Measurements from ENCODE around the gene RIOX2.

The RIOX2 gene

DNA sequence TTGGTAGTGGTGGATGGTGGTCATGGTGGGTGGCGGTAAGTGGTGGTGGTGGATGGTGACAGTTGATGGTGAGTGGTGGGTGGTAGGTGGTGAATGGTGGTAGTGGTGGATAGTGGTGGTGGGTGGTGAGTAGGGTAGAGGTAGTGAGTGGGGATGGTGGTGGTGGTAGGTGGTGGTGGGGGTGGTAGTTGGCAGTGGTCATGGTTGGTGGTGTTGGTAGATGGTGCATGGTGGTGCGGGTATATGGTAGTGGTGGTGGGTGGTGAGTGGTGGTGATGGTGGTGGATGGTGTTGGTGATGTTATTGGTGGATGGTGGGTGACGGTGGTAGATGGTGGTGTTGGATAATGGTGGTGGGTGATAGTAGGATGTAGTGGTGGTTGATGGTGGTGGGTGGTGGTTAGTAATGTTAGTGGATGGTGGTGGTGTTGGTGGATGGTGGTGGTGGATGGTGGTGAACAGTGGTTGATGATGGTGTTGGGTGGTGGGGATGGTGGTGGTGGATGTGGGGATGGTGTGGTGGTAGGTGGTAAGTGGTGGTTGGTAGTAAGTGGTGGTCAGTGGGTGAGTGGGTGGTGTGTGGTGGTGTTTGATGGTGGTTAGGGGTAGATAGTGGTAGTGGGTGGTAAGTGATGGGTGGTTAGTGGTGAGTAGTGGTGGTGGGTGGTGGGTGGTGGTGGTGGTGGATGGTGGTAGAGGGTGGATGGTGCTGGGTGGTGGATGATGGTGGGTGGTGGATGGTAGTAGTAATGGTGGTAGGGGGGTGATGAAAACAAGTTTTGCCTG lies 16.7 kb upstream of the RIOX2 start:
- no peak for DNase-seq

DNA sequence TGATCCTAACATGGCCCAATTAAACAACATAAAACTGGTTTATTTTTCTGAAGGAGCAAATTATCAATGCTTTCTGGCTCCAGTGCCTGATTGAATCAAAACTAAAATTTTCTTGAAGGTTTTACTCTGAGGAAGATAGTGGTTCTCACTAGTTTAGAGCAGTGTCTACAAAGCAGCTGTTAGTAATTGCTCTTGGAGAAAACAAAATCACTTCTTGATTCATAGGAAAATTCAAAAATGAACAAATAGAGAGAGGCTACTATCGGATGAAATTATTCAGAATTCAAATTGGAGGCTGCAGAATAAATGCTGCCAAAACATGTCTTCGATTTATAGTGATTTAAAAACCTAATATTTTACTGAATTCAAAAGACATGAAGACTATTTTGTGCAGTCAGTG lies 15.1 kb upstream of the RIOX2 start:
- no peak for DNase-seq

DNA sequence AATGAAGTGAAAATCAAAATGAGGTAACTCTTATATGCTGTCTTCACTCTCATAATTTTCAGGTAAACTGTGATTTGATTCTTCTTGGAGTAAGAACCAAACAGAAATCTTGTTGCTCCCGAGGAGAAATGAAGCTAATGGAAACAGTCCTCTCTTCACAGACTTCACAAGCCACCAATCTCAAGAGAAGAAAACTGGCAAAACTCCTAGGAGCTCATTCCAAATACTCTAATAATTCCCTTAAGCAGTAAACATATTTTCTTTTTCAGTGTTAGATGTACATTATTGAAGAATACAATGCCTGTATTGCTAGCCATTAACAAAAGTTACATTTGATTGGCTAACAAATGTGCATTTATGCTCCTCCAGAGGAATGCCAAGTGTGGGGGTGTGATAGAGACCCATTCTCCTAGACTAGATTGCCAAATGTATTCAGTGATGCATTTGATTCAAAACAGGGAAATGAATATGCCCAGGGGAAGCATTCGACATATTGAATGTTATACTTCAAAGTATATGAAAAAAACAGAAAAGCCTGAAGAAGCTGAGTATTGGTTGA lies 11.8 kb upstream of the RIOX2 start:
- DNase-seq, result no peak

DNA sequence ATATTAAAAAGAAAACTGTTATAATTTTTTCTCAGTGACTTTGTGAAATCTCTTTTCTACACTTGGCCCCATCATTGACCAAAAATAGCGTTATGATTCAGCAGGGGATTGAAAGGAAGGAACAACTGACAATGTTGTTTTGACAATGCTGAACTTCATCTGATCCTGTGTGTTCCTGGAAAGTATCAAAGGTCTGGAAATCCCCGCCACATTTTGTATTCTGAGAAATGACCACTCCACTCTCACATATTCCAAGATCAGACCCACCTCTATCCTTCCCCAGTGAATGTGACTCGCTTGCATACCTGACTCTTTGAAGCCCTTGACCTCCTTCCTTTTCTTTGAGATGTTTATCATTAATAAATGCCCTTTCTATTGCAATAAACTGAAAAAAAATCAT lies 9.7 kb upstream of the RIOX2 start:
- no peak for DNase-seq

DNA sequence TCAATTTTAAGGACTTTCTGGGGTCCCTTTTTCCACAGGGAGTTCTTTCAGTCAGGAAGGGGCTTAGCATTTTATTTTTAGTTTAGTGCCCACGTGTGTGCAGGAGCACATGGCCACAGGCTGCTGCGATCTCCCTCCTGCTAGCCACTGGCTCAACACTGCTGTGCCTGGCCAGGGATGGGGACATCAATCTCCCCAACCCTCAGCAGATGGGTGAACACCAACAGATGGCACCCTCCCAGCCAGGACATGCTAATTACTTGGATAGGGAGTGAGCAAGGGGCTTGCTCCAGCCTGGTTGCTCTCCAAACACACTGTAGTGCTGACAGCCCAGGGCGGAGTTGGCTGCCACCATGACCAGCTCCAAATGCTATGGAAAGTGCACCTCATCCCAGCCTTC lies 7.4 kb upstream of the RIOX2 start:
- DNase-seq, result no peak

DNA sequence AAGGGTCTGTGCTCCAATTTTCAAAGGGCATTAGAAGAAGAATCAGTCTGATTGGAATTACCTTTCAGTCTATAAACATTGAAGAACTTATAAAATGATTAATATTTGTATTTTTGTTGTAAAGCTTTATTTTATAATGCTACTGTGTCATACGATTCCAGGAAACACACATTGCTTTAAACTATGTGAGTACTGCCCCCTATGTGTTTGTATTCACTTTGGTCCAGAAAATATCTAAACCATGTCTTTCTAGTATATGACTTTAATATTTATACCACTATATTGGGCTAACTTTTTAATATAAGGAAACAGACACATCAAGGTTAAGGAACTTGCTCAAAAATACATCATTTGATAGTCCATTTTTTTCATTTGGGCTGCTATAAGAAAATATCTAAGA lies 3.2 kb upstream of the RIOX2 start:
- DNase-seq, result no peak

DNA sequence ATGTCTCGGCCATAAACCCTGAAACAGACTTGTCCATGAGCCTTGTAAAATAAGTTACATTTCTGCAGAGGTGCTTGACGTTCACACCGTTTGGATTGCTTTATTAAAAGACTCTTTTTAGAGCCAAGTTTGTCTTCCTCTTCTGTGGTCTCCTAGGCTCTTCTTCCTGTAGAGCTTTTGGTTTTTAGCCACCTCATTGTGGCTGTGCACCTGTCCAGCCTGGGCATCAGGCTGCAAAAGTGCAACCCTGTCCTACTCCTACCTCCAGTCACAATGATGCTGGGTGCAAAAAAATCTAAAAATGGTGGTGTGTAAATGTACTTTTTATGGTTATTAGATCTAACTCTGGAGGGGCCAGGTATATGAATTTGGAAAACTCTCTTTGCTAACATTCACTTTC lies 2.8 kb upstream of the RIOX2 start:
- DNase-seq, result no peak

DNA sequence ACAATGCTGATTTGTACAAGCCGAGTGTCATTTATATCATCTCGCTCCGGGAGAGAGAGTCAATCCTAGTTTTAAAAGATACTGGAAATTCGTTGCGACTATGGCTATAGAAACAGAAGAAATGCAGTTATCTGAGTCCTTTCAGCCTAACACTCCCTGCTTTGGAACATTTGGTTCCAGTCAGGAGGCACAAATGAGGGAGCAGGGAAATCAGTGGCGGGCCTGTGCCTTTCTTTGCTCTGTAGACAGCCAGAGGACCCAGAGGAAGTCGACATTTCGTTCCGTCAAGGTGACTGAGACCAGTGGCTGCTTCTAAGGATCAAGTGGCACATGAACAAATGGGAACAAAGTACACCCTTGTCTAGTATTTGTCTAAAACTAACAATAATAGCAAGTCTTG lies 745 bp upstream of the RIOX2 start:
- no peak for DNase-seq

DNA sequence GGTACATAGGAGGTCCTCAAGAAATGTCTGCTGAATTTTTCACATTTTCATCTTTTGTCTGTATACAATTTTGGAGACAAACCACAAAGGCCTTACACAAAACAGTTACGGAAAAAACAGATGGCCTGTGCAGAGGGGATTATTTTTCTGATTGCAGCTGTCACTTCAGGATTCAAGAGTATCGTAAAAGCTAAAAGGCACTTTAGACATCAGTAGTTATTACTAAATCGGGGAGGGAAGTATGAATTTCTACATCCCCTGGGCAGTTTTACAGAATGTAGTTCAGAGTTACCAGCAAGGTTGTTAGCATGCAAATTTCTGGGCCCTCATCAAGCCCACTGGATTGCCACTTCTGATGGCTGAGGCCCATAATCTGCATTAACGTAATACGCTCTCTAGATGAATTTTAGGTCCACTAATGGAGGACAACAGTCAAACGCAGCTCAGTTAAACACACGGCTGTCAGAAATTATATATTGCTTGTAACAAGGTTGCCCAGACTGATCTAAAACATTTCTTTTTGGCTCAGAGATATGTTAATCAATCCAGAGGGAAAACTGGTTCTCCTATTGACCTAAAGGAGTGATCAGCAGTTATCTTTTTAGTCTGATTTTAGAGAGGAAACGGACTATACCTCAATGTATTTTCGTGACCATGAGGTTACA lies 1.1 kb downstream of the RIOX2 start:
- no peak for DNase-seq

DNA sequence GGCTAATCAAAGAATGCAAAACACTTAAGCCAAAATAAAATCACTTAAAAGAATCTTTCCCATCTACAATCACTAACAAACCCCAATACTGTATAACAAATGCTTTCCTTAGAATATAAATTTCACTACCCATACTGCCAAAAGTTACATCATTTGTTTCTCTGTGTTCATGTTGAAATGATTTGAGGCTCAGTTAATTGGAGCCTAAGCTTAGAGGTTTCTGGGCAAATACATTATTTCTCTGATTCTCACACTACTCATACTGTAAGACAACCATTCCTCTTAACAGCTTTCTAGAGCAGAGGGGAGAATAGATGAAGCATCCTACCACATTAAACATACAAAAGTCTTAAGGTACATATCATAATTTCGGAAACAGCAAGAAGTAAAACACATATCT lies 2.1 kb downstream of the RIOX2 start:
- DNase-seq, result no peak

DNA sequence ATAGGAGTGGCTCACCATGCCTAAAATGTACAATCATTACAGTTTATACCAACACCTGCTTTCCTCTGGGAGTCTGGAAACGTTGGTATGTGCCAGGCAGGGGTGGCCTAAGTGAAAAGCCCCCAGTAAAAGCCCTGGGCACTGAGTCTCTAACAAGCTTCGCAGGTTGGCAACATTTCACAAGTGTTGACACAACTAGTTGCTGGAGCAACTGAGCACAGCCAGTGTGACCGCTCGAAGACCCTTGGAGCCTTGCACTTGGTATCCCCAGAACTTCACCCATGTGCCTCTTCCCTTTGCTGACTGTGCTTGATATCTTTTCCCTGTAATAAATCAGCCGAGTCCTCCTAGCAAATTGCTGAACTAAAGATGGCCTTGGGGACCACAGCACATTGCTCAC lies 2.7 kb downstream of the RIOX2 start:
- no peak for DNase-seq

DNA sequence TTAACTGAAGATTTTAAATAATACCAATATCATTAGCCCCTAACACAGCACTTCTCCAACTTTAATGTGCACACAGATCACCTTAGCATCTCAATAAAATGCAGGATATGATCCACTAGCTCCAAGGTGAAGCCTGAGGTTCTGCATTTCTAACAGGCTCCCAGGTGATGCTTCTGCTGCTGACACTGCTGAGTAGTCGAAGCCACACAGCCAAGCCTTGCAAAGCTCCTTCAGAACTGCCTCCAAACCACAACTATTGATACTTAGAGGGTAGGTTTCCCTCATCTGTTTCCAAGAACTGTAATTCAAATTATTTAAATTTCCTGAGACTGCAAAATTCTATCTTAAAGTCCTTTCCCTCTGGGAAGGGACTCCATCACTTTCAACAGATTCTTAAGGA lies 3.9 kb downstream of the RIOX2 start:
- DNase-seq, result no peak

DNA sequence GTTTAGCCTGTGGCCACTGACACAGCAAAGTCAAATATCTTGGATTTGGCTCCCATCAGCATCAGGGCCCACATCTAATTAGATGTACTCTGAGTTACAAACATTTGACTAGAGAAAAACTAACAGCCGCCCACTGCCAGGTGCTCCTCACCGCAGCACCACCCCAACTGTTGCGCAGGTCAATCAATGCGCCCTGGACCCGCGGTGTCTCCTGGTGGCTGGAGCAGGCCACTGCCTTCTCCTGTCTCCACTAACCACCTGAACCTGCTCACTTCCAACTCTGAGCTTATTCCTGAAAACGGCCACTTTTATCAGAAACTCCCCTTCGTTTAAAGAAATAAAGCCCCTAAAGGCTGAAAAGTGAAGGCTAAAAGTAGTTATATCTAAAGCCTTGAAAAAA lies 4.3 kb downstream of the RIOX2 start:
- DNase-seq, result no peak

DNA sequence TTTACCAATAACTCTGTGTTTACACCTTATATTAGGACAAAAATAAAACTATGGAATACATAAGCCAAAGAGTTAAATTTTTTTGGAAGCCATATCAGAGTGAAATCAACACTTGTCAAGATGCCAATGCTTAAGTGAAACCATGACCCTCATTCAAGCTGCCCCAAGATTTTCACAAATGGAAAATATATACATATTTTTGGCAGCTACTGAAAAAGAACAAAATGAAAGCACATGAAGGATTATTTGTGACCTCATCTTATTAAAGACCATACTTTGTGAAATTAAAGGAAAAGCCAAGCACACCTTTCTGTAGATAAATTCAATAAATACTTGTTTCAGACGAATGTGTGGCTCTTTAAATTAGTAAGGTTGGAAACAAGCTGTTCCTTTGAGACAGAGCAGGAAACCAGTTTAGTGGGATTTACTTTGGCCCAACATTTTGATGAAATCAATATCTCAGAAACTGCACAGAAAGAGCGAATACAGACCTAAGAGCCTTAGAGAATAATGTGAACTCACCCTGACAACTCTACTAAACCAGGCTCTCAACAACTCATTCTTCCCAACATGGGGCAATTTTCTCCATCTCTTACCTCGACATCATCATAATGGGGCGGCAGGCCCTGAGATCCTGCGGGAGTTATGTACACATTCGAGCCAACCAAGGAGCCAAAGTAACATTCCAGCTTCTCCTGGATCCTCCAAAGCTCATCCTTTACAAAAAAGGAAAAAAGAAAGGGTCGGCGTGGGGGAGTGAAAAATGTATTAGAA lies 11.1 kb downstream of the RIOX2 start:
- DNase-seq, result no peak

DNA sequence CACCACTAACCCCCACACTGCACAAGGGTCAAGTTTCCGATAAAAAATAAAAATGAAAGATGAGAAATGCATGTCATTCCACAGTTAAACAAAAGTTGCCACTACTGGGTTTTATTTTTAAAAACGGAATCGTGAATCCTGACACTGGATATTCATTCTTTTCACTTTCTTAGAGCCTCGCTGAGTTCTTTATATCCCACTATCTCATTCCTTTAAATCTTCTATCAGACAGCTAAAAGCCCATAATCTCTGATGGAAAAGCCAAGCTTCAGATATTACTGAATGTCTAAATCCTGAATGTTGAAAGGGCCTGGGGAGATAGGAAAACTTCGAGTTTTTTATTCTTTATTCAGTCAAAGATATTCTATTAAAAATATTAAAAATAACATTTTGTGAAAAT lies 11.7 kb downstream of the RIOX2 start:
- no peak for DNase-seq

DNA sequence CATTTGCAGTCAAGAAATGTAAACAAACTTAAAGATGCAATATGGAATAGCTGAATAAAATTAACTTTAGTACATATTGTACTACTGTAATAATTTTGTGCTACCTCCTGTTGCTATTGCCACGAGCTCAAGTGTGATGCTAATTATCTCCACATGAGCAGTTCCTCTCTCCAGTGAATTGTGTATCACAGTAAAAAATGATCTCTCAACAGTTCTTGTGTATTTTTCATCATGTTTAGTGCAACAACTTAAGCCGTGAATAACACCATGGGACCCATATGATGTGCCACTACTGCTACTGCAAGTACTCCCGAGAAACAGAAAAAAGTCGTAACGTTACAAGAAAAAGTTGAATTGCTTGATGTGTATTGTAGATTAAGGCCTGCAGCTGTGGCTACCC lies 12.4 kb downstream of the RIOX2 start:
- DNase-seq, result no peak

DNA sequence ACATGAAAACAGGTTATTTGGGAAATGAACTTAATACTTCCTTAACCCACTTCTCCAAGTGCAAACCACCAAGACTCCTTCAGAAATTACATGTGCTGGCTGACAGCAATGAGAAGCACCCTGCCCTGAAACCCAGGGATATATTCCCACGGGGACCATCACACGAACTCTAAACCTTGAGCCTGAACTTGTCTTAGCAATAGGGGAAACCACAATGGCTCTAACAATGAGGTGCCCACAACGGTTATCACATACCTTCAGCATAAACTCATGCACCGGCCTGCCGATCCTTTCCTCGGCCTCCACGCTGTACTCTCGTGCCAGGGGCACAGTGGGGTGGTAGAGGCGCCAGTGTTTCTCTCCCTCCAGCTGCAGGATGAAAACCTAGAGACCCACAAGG lies 13.4 kb downstream of the RIOX2 start:
- DNase-seq, result no peak

DNA sequence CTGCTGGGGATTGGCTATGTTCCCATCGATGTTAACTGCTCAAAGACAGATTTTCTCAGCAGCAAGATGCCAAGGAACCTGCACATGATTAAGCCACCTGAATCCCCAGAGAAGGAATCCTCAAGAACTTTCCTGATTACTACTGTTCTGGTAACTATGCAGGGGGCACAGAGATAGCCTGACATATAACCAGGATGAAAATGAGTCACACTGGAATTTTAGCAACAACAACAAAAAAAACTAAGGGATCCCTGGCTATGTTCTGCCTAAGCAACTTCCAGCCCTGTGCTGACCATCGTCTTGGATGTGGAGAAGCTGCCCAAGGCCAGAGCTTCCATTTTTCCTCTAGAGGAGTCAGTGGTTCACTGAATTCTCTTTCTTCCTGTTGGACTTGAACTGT lies 13.8 kb downstream of the RIOX2 start:
- no peak for DNase-seq

DNA sequence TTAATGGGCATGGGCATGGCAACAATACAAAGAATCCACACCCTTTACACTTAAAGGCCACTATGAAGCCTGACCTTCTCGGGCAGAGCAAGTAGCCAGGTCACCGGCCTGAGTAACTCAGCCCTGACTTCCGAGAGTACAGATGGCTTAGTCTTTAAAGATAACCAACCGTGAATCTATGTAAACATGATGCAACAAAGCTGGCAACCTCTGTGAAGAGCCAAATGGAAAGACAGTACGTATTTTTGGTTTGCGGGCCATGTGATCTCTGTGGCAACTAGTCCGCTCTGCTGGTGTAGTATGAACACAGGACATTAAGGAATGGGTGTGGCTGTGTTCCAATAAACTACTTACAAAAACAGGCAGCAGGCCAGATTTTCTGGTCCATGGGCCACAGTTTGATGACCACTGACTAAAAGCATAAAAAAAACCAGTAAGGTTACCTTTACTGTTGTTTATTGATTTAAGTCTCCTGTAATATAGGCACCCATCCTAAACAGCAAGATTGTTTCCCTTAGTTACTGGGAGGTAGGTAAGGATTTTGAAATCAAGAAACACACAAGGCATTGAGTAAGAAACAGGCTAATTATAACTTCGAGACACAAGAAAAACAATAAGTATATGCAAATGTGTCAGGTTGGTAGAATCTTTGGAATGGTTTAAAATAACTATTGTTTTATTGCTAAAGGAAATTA lies 14.5 kb downstream of the RIOX2 start:
- DNase-seq, result no peak

DNA sequence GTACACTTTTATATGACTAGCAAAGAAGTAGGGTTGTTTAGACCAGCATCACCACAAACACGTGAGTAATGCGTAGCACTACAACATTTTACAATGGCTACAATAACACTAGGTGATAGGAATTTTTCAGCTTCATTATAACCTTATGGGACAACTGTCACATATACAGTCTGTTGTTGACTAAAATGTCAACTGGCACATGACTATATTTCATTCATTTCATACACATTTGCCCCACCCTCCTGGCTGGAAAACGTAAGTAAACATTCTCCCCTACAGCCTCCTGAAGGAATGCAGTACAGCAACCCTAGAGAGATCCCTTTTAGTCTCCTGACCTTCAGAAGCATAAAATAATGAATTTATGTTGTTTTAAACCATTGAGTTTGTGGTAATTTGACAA lies 16.2 kb downstream of the RIOX2 start:
- DNase-seq, result no peak

DNA sequence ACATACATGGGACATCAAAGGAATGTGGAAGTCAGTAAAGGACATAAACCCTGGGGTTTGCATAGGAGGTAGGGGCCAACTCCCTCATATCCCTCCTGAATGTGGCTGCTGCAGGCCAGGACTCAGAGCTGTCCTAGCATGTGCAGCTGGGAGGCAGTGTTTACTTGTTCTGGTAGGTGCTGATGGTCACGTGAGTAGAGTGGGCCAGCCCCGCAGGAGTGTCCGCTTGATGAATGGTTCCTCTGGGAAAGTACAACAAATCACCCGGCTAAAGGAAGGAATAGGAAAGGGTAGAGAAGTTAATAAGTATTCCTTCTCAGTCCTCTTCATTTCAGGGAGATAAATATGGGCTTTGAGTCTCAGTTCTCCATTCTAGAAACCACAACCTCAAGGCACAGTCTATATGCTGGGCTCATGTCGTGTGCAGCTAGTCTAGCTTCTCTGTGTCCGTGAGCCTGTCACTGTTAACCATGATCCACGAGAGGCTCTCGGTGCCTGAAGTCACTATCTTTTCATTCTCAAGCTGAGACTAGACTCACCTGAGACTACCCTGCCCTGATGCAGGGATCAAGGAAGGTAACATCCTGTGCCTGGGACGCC lies 17.9 kb downstream of the RIOX2 start:
- DNase-seq, result no peak

DNA sequence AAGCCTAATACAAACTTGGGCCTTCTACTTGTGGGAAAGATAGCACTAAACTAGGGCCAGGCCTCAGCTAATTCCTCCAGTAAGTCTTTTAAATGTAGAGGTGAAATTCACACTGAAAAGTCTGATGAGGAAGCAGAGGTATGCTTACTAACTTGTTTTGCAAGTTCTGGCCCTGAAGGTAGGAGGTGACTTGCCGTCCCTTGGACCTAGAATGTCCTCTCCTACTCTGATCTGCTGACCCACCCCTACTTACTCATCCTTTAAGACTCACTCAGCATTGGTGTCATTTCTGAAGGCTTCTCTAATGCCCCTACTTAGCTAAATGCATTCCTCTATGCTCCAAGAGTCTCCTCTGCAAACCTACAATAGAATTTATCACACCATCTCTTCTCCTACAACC lies 19.4 kb downstream of the RIOX2 start:
- DNase-seq, result no peak

DNA sequence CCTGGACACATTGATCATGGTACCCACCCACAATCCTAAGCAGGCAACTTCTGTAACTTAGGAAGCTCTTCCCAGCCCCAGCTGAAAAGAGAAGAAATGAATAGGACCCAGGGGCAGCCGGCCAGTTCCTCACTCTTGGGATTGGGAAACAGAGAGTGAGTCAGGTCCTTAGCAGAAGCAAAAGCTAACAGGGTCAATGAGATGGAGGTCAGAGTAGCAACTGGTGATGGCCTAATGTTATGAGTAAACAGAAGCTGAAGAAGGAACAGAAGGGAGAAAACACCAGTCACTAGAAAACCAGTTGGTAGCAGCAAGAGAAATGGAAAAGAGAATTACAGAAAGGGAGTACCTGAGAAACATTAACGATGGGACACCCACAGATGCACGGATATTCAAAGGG lies 20.0 kb downstream of the RIOX2 start:
- DNase-seq, result no peak

Data from stimulated activated CD4-positive, alpha-beta T cell treated with anti-CD3 and anti-CD28 coated beads, Interleukin-2, amount 100 ng/mL, for 24 hours (primary cell).